ENCODE measurements around the gene SMC1B. TPM values are rescaled to one million over a fixed set of nuclear protein-coding genes. Genes with fewer than 3 reads are reported as not detected.

SMC1B gene, protein sequence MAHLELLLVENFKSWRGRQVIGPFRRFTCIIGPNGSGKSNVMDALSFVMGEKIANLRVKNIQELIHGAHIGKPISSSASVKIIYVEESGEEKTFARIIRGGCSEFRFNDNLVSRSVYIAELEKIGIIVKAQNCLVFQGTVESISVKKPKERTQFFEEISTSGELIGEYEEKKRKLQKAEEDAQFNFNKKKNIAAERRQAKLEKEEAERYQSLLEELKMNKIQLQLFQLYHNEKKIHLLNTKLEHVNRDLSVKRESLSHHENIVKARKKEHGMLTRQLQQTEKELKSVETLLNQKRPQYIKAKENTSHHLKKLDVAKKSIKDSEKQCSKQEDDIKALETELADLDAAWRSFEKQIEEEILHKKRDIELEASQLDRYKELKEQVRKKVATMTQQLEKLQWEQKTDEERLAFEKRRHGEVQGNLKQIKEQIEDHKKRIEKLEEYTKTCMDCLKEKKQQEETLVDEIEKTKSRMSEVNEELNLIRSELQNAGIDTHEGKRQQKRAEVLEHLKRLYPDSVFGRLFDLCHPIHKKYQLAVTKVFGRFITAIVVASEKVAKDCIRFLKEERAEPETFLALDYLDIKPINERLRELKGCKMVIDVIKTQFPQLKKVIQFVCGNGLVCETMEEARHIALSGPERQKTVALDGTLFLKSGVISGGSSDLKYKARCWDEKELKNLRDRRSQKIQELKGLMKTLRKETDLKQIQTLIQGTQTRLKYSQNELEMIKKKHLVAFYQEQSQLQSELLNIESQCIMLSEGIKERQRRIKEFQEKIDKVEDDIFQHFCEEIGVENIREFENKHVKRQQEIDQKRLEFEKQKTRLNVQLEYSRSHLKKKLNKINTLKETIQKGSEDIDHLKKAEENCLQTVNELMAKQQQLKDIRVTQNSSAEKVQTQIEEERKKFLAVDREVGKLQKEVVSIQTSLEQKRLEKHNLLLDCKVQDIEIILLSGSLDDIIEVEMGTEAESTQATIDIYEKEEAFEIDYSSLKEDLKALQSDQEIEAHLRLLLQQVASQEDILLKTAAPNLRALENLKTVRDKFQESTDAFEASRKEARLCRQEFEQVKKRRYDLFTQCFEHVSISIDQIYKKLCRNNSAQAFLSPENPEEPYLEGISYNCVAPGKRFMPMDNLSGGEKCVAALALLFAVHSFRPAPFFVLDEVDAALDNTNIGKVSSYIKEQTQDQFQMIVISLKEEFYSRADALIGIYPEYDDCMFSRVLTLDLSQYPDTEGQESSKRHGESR
- not detected in 2 replicates for total RNA-seq

DNA sequence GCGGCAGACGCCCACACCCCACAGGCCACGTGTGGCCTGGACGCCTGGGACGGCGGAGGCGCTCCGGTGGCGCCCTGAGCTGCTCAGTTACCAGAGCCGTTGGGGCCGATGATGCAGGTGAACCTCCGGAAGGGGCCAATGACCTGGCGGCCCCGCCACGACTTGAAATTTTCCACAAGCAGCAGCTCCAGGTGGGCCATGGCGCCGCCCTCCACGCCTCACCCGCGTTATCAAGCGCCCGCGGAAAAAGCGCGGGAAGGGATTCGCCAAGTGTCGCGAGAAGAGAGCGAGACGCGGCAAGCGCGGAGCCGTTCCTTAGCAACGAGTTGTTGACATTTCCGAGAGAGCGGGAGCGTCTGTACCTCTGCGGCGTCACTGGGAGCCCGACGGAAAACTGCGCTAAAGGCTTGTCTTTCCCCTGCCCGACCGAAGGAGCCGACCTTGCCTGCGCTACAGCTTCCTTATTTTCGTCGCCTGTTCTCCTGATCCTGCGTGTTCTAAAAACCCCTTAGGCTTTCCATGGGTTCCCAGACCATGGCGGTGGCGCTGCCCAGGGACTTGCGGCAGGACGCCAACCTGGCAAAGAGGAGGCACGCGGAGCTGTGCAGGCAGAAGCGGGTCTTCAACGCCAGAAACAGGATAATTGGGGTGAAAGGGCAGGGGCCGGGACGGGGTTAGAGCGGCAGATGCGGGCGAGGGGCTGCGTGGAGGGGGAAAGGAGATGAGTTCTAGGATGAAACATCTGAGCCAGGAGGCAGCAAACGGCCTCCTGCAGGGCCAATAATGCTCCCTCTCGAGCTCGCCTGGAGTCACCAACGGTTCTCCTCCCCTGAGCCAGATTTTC, at the start of gene SMC1B, which contains the start of gene RIBC2:
Gene SMC1B, minus strand, starts transcription at position 232 of the 844 bp plus-strand sequence. Its CDS starts 32 bp downstream, at position 200.
Gene RIBC2, plus strand, starts transcription at position 326 of the 844 bp plus-strand sequence. Its CDS starts 194 bp downstream, at position 520.

DNA sequence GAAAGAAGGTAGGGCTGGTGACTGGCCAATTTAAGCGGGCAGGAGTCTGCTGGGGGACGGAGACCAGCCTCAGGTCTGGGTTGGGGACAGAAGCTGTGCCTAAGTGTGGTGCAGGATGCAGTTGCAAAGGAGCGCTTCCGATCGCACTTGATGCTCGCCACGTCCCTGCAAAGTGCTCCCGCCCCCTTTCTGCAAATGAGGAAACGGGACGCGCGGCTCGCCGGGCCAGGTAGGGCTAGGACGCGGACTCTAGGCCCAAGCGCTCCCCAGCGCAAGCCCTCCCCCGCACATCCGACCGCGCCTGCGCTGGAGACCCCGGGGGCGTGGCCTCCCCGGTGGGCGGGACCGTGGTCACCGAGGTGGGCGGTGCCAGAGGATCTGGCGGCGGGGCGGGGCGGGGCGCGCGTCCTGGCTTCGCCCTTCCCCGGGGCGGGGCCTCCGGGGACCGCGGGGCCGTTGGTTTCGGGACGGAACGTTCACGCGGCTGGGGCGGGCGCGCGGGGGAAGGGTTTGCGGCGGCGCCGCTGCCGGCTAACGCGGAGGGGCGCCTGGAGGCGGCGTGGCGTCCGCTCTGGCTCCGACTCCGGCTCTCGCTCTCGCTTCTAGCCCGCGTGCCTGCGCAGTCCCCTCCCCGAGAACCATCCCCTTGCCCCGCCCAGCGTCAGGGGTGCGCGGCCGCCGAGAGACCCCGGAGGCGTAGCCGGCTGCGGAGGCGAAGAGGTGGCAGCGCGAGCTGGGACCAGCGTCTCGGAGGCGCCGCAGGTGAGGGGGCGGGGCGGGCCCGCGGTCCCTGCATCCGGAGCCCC, 103.8 kb downstream of the SMC1B start, which contains the start of gene FAM118A:
Gene FAM118A, plus strand, starts transcription at position 513 of the 806 bp plus-strand sequence. CDS start 12,446 bp downstream, outside the sequence.

Other genes starting within 250 kb of the SMC1B start
- gene NUP50, start 249.7 kb downstream of the SMC1B start, total RNA-seq: 42.4 and 76.1 TPM in 2 replicates
- gene KIAA0930, start 172.7 kb downstream of the SMC1B start, total RNA-seq: 89.5 and 129 TPM in 2 replicates
- not detected in 2 replicates for gene UPK3A, start 128.7 kb downstream of the SMC1B start, total RNA-seq
- gene FAM118A, start 103.7 kb downstream of the SMC1B start, total RNA-seq: 6.3 and 20.5 TPM in 2 replicates
- gene RIBC2, start 94 bp upstream of the SMC1B start, total RNA-seq: not detected in 2 replicates
- gene FBLN1, start 89.3 kb upstream of the SMC1B start, total RNA-seq: 37.1 and 38.3 TPM in 2 replicates